Smooth muscle cell (in vitro differentiated cells): ENCODE data around the gene SIGLEC9. TPM values are rescaled to one million over a fixed set of nuclear protein-coding genes. Genes with fewer than 3 reads are reported as not detected.

Experiments
- DNase-seq: peaks from one replicate; lab custom pipeline; 2025; ENCODE audit not compliant: unreplicated experiment; lab: John Stamatoyannopoulos, UW
- H2AFZ ChIP-seq: fragments of 200-600 bp; sonication (generic); 2 replicates; pipeline ENCODE4 v1.6.0; 2016; ENCODE audit warnings: antibody characterized with exemption, low read depth, mild to moderate bottlenecking
- H3F3A ChIP-seq: fragments of 200-600 bp; sonication (generic); 2 replicates; pipeline ENCODE4 v1.6.0; 2017; ENCODE audit warnings: antibody characterized with exemption, low read depth
- H3K27ac ChIP-seq: fragments of 200-600 bp; sonication (generic); 2 replicates; pipeline ENCODE4 v1.5.1; 2016; ENCODE audit warnings: low read depth, mild to moderate bottlenecking
- H3K27me3 ChIP-seq: fragments of 200-600 bp; sonication (generic); 2 replicates; pipeline ENCODE4 v1.6.1; 2016; ENCODE audit warnings: low read depth, mild to moderate bottlenecking
- H3K36me3 ChIP-seq: fragments of 200-600 bp; sonication (generic); 2 replicates; pipeline ENCODE4 v1.5.1; 2016; ENCODE audit warnings: low read depth
- H3K4me1 ChIP-seq: fragments of 200-600 bp; sonication (generic); 2 replicates; pipeline ENCODE4 v1.5.1; 2016; ENCODE audit warnings: low read depth
- H3K4me2 ChIP-seq: fragments of 200-600 bp; sonication (generic); 2 replicates; pipeline ENCODE4 v1.6.0; 2016; ENCODE audit warnings: mild to moderate bottlenecking
- H3K4me3 ChIP-seq: fragments of 200-600 bp; sonication (generic); 2 replicates; pipeline ENCODE4 v1.5.1; 2016; ENCODE audit warnings: mild to moderate bottlenecking
- H3K79me2 ChIP-seq: fragments of 200-600 bp; sonication (generic); 2 replicates; pipeline ENCODE4 v1.6.0; 2016; ENCODE audit warnings: low read depth, mild to moderate bottlenecking
- H3K9ac ChIP-seq: fragments of 200-600 bp; sonication (generic); 2 replicates; pipeline ENCODE4 v1.6.0; 2016; ENCODE audit warnings: low read depth
- H3K9me3 ChIP-seq: fragments of 200-600 bp; sonication (generic); replicated peaks from 2 replicates; pipeline ENCODE4 v1.5.1; 2016; ENCODE audit warnings: low read depth
- H4K20me1 ChIP-seq: fragments of 200-600 bp; sonication (generic); 2 replicates; pipeline ENCODE4 v1.6.0; 2016; ENCODE audit warnings: low read depth
- WGBS: methylation state at CpG from one replicate; pipeline ENCODE4 v1.1.7; 2016; ENCODE audit warnings: low lambda C conversion rate; 5-methylcytosine and 5-hydroxymethylcytosine counted together
- polyA plus RNA-seq: library from polyadenylated mRNA; unstranded; fragments of >200 nt; fragmentation: Nextera tagmentation; extraction: Ambion mirVana; gene quantifications from 2 replicates; pipeline ENCODE4 v1.2.1, GENCODE V29; 2016
- total RNA-seq: library from RNA; depleted of rRNA; stranded (reverse); fragments of >200 nt; gene quantifications from 2 replicates; pipeline ENCODE4 v1.2.3, GENCODE V29; 2014
- TF ChIP-seq, protein P1 (sequence below): fragments of 200-600 bp; sonication (generic); IDR thresholded peaks from 2 replicates; pipeline ENCODE4 v1.5.1; 2017; ENCODE audit warnings: borderline replicate concordance, mild to moderate bottlenecking, antibody characterized with exemption; ENCODE audit not compliant: insufficient read depth, poor library complexity, severe bottlenecking

Gene SIGLEC9
- total and polyA plus RNA-seq, 2 experiments from 2014 or later: not detected

DNA sequence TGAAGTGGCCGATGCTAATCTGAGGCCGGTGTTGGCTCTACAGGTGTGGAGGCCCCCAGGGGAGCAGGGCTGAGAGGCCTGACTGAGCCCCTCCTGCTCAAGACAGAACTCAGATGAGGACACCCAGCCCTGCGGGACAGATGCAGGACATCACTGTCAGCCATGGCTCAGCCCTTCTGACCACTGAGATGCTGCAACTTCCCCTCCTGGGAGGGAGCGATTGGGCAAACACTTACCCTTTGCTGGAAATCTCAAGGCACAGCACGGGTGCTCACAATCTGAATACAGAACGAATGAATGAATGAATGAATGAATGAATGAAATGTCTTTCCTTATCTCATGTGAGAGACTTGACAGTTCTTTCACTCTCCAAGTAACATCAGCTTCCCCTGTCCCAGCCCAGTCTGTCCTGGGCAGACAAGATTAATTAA lies 13.9 kb downstream of the SIGLEC9 start:
- Histone ChIP-seq H3K27me3 (no peaks in the 10 kb centered on the region), H3K9ac (no peak overlapping the region), H3K9me3 (no peaks in the 10 kb centered on the region), H3K36me3 (no peaks in the 10 kb centered on the region), H2AFZ (no peak overlapping the region), H3K79me2 (no peaks in the 10 kb centered on the region), H3K4me3 (no peak overlapping the region), H3F3A (no peaks in the 10 kb centered on the region), H4K20me1 (no peaks in the 10 kb centered on the region), H3K4me1 (no peaks in the 10 kb centered on the region), H3K4me2 (no peak overlapping the region), H3K27ac (no peak overlapping the region)
- DNase-seq: no peak
- TF ChIP-seq, protein P1, sequence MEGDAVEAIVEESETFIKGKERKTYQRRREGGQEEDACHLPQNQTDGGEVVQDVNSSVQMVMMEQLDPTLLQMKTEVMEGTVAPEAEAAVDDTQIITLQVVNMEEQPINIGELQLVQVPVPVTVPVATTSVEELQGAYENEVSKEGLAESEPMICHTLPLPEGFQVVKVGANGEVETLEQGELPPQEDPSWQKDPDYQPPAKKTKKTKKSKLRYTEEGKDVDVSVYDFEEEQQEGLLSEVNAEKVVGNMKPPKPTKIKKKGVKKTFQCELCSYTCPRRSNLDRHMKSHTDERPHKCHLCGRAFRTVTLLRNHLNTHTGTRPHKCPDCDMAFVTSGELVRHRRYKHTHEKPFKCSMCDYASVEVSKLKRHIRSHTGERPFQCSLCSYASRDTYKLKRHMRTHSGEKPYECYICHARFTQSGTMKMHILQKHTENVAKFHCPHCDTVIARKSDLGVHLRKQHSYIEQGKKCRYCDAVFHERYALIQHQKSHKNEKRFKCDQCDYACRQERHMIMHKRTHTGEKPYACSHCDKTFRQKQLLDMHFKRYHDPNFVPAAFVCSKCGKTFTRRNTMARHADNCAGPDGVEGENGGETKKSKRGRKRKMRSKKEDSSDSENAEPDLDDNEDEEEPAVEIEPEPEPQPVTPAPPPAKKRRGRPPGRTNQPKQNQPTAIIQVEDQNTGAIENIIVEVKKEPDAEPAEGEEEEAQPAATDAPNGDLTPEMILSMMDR: no peak
- WGBS: 83% methylated on average over 6 of the region's 6 CpGs

DNA sequence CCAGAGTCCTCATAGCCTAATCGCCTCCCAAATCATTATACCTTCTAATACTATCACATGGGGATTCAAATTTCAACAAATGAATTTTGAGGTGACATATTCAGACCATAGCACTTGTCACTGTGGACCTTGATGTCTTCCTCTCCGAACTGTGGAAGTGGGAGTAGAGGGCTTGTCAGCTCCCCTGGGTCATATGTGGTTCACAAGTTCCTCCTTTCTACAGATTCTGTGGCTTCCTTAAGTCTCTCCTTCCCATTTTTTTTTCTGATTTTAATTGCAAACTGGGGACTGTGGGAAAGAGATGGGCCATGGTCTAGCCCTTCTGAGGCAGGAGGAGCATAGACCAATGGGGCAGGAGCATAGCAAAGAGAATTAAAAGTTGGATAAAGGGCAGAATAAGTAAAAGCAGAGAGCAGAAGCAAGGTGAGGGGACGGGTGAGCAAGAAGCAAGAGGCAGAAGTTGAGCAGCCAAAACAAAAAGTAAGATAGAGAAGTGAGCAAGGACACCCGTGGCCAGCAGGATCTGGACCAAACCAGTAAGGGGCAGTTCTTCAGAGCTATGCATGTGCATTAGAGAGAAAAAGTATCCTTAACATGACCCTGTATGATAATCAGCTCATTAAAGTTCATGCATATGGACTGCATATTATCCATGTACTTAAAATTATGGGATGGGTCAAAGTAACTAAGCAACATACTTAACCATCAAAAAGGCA lies 14.8 kb downstream of the SIGLEC9 start:
- H3K4me3 ChIP-seq: no peak overlapping the region
- no peak overlapping the region for H2AFZ ChIP-seq
- H3K9me3 ChIP-seq: no peaks in the 10 kb centered on the region
- H3K36me3 ChIP-seq: no peaks in the 10 kb centered on the region
- H3K4me2 ChIP-seq: no peak overlapping the region
- H3F3A ChIP-seq: no peaks in the 10 kb centered on the region
- no peaks in the 10 kb centered on the region for H4K20me1 ChIP-seq
- TF ChIP-seq, protein P1: no peak
- H3K9ac ChIP-seq: no peak overlapping the region
- H3K79me2 ChIP-seq: no peaks in the 10 kb centered on the region
- H3K4me1 ChIP-seq: no peaks in the 10 kb centered on the region
- no peaks in the 10 kb centered on the region for H3K27me3 ChIP-seq
- 86% methylated on average over 4 of the region's 4 CpGs for WGBS
- no peak overlapping the region for H3K27ac ChIP-seq
- no peak for DNase-seq

DNA sequence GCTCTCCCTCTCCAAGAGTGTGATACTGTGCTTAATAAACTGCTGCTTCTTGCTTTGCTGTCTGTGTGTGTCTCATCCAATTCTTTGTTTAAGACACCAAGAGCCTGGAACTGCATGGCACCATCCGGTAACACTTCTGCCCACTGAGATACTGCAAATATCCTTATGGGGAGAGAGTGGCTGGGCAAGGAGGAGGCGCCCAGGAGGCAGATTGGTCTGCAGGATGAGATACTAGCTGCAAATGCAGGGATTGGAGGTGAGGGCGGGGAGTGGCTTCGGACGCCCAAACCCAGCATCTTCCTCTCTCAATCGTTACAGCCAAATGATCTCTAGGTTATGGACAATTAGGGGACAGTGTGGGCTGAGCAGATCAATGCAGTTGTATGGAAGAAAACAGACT lies 15.7 kb downstream of the SIGLEC9 start:
- DNase-seq: no peak
- Histone ChIP-seq H3K27ac (no peak overlapping the region), H3F3A (no peaks in the 10 kb centered on the region), H3K9ac (no peak overlapping the region), H3K9me3 (no peaks in the 10 kb centered on the region), H2AFZ (no peak overlapping the region), H3K4me3 (no peak overlapping the region), H3K4me2 (no peak overlapping the region), H3K36me3 (no peaks in the 10 kb centered on the region), H3K4me1 (no peaks in the 10 kb centered on the region), H4K20me1 (no peaks in the 10 kb centered on the region), H3K79me2 (no peaks in the 10 kb centered on the region), H3K27me3 (no peaks in the 10 kb centered on the region)
- WGBS: 40% methylated on average over 6 of the region's 6 CpGs
- TF ChIP-seq, protein P1: no peak

DNA sequence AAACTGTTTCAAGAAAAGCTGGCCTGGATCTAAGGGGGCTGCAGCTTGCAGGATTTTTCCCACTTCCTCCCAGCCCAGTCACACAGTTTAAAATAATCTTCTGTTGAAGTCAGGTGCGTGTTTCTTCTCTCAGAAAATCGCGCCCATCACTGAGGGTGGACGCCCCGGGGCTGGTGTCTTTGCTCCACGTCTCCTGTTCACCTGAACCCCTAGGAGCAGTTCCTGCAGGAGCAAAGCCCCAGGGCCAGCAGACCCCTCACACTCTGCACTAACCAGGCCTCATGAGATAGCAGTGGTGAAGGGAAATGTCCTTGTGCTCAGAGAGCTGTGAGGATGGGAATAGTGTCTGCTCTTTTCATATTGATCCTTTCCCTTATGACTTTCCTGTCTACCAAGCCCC lies 16.5 kb downstream of the SIGLEC9 start:
- no peaks in the 10 kb centered on the region for H3F3A ChIP-seq
- no peak overlapping the region for H3K27ac ChIP-seq
- TF ChIP-seq, protein P1: no peak
- no peak overlapping the region for H3K9ac ChIP-seq
- no peak overlapping the region for H3K4me3 ChIP-seq
- no peaks in the 10 kb centered on the region for H3K79me2 ChIP-seq
- no peaks in the 10 kb centered on the region for H4K20me1 ChIP-seq
- H3K9me3 ChIP-seq: no peaks in the 10 kb centered on the region
- H3K4me1 ChIP-seq: no peaks in the 10 kb centered on the region
- 84% methylated on average over 6 of the region's 6 CpGs for WGBS
- no peak overlapping the region for H3K4me2 ChIP-seq
- H3K27me3 ChIP-seq: no peaks in the 10 kb centered on the region
- H3K36me3 ChIP-seq: no peaks in the 10 kb centered on the region
- no peak overlapping the region for H2AFZ ChIP-seq
- DNase-seq: no peak
